HG03135 (cell line): ENCODE results near the gene OR4F6.
"Not testable (repeated sequence)": the region's sequence is repeated elsewhere in the genome, so short reads cannot be mapped to it uniquely, and the experiment has no call there.

Experiments
- ATAC-seq: cut with Tn5 transposase; IDR thresholded peaks from one replicate; pipeline ENCODE4 v1.9.1; 2021; ENCODE audit warnings: mild to moderate bottlenecking, moderate library complexity; ENCODE audit not compliant: unreplicated experiment

The OR4F6 gene

DNA sequence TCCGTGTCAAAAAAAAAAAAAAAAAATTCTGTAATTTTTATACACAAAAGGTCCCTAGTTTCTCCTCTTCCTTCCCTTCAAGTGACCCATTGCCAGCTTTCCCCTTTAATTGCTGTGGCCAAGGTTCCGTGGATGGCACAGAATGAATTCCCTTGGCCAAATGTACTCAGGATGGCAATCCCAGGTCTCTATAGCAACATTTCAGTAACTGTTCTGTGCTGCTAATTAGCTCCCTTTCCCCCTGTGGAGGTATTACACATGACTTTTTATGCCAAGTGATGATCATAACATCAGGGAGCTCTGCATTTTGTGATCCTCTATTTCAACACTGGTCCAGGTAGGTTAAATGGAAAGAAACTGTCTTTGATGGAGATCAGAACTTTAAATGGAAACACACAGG lies at the start of gene OR4F6:
TSS of gene OR4F6 (plus strand) at position 301 of the 400 bp plus-strand sequence. CDS start 2,211 bp downstream, outside the sequence.
- ATAC-seq = no peak

DNA sequence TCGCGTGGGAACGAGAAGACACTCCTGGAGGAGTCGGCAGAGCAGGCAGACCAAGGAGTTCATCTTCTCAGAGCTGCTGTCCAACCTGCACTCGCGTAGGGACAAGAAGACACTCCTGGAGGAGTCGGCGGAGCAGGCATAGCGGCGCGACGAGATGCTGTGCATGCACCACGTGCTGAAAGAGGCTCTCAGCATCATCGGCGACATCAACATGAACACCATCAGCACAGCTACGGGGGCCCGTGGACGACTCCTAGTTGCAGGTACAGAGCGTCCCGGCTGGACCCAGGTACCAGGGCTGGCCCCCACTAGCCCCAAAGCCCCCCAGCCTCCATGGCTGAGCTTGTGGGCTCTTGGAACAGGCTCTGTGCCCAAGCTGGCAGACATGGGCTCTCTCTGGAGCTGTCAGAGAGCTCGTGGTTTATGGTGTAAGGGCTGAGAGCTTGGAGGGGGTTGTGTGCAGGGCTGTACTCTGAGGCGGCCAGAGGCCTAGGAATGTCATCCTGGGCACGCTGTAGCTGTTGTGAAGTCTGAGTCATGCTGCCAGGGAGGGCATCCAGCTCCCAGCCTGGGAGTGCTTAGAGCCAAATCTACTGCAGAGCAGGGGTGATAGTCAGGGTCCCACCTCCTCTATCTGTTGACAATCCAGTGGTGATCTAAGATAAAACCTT lies 38.5 kb upstream of the OR4F6 start:
- ATAC-seq = not testable (repeated sequence)

- not testable (repeated sequence) for ATAC-seq
Observed at GRCh38 chr15:101765340-101765671, 38.0 kb upstream of the OR4F6 start.

- no peak for ATAC-seq
Observed at GRCh38 chr15:101765772-101766456, 37.4 kb upstream of the OR4F6 start.

- not testable (repeated sequence) for ATAC-seq
Observed at GRCh38 chr15:101767083-101767640, 36.1 kb upstream of the OR4F6 start.

DNA sequence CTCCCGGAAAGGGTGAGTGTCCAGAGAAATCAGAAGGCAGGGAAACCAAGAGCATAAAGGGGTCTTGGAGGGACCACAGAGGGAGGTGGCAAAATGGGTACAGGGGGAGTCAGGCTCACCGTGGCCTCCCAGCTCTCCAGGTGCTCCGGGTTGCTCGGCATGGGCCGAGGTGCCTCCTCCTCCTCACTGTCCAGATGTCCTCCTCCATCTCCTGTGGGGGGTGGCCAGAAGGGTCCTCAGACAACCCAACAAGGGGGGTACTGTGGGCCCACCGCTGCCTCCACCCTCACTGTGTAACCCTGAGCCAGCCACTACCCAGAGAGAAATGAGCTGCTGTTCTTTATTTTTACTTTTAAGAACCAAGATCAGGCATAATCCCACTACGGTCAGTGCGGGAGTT lies 30.4 kb upstream of the OR4F6 start:
- ATAC-seq = no peak

- no peak for ATAC-seq
Observed at GRCh38 chr15:101773496-101774100, 29.7 kb upstream of the OR4F6 start.

DNA sequence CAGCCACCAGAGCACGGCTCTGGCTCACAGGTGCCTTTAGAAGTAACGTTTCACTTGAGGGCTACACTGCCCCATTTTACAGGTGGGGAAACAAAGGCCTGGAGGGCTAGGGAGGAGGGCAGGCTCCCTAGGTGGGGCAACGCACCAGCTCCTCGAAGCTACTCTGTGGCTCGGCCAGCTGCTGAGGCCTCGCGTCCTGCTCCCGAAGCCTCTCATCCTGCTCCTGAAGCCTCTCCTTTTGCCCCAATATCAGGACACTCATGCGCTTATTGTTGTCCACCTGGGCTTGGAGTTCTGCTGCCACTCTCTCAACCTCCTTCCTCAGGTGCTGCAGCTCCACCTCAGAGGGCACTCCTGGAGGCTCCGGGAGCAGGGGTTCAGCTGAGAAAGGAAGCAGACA lies 28.2 kb upstream of the OR4F6 start:
- ATAC-seq = no peak

GRCh38 chr15:101778576-101778975 lies 24.7 kb upstream of the OR4F6 start:
- not testable (repeated sequence) for ATAC-seq

DNA sequence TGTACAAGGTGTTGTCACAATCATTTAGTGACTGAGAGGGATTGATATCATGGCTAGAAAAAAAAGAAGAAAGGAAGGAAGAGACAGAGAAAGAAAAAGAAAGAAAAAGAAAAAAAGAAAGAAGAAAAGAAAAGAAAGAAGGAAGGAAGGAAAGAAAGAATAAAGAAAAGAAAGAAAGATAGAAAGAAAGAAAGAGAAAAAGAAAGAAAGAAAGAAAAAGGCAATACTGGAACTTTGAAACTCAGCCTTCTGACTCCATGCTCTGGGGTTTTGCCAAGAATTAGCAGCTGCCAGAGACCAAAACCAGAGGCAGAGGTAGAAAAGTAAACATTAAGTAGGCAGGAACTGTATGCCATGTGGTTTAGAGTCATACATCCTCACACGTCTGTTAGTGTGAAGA lies 23.1 kb upstream of the OR4F6 start:
- ATAC-seq = not testable (repeated sequence)

GRCh38 chr15:101781928-101782327 lies 21.4 kb upstream of the OR4F6 start:
- no peak for ATAC-seq

- no peak for ATAC-seq
Observed at GRCh38 chr15:101784644-101785043, 18.7 kb upstream of the OR4F6 start.

- ATAC-seq = not testable (repeated sequence)
Observed at GRCh38 chr15:101786422-101786821, 16.9 kb upstream of the OR4F6 start.

- not testable (repeated sequence) for ATAC-seq
Observed at GRCh38 chr15:101788001-101788400, 15.3 kb upstream of the OR4F6 start.

DNA sequence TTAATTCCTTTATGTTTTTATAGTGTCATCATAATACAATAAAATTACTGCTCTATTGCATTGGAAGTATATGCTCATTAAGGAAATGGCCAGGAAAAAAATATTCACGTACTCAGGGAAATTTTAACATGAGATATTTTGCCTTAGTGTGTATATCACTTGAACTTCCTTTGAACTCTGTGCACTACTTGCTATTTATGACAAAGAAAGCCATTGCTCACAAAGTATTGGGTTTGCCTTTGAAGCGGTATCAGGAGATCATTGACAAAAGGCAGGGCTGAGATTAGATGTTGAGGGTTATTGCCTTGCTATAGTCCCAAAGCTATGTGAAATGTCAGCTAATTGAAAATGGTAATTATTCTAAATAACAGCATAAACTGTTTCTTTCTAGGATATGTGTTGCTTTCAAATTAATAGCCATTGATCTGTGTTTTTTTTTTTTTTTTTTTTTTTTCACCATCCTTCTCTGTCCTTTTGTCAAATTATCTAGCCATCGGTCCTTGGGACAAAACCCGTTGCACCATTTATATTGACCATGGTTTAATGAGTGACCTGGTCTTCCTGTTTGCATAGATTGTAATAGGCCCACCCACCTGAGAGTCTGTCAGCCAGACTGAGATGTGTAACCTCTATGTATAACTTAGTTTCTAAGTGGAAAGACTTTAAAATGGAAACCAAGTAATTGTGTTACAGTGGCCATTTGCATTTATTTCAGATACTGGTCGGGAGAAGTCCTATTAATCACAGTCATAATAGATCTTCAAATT lies 14.6 kb upstream of the OR4F6 start:
- not testable (repeated sequence) for ATAC-seq

GRCh38 chr15:101790748-101791147 lies 12.6 kb upstream of the OR4F6 start:
- not testable (repeated sequence) for ATAC-seq

DNA sequence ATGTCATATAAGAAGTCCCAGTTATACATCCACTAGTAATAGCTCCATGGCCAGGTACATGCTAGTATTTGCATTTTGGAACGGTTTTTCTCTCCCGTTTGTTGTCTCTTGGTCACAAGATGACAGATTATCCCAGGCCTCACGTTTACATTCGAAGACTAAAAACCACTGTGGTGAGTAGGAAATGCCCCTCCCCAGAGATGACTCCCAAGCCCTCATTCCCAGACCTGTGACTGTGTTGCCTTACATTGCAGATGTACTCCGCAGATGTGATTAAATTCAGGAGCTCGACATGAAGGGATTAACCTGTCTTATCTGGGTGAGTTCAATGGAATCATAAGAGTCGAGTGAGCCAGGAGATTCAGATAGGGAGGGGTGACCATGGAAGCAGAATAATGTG lies 9.3 kb upstream of the OR4F6 start:
- not testable (repeated sequence) for ATAC-seq

DNA sequence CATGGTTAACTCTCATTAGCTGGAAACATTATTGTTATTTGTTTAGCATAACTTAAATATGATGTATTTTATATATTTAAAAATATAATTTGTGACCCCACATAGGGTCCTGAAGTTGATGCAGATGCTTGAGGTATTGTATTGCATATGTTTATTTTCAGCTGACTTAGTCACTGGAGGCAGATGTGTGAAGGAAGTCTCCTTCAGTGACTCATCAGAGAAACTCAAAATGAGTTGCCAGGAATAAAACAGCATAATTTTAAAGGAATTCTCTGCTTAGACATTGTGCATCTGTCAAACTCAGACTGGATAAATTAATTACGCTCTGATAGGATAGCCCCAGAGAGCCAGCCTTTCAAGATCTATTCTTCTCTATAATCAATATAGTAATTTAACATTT lies 7.9 kb upstream of the OR4F6 start:
- ATAC-seq = no peak

DNA sequence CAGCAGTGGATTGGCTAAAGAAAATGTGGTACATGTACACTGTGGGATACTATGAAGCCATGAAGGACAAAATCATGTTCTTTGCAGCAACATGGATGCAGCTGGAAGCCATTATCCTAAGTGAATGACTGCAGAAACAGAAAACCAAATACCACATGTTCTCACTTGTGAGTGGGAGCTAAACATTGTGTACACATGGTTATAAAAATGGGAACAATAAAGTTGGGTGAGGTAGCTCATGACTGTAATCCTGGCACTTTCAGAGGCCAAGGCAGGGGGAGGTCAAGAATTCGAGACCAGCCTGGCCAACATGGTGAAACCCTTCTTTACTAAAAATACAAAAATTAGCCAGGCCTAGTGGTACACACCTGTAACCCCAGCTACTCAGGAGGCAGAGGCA lies 3.6 kb upstream of the OR4F6 start:
- ATAC-seq = no peak

DNA sequence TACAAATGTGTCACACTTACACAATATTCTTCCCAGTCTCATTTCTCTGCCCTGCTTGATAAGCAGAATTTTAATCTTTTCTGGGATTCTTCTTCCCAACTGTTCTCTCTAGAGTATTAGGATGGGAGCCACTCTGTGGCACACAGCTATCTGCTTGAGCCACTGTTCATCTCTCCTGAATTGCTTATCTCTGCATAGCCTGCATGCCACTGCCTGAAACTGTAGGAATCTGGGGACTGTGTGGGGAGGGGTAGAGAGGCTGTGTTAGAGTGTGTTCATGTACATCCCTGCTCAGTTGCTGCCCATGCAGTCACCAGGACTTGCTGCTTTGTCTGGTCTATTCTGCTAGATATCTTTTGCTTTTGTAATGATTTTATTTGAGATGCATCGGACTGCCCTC lies 2.3 kb upstream of the OR4F6 start:
- ATAC-seq = no peak

DNA sequence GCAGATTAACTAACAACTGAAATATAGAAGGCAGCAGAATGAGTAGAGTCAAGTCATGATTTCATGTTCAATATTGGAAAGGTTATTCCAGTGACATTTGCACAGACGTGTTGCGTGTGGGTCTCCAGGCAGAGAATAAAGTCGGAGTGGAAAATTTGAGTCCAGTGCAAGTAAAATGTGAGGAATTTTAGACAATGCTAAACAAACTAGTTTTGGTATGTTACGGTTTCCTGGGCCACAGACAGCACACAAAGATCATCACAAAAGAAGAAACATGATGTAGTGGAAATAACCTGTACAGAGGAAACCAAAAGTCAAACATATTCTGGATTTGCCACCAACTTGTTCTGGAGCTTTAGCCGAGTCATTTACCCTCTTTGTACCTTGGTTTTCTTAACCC lies 367 bp downstream of the OR4F6 start:
- no peak for ATAC-seq
